RPMI7951 (cell line): ENCODE measurements around the gene NPIPA1. TPM values are rescaled to one million over a fixed set of nuclear protein-coding genes. Genes with fewer than 3 reads are reported as not detected.
A peak's percentile ranks its signal among the peaks of the same experiment; 100 is the strongest.
"Not testable (repeated sequence)": the region's sequence is repeated elsewhere in the genome, so short reads cannot be mapped to it uniquely, and the experiment has no call there.

Experiments used
- DNase-seq: peaks from one replicate; pipeline ENCODE4 v3.0.0-alpha.2; 2012; ENCODE audit warnings: low read depth
- total RNA-seq: library from RNA; depleted of rRNA; stranded (reverse); fragments of >200 nt; shearing (Covaris generic); gene quantifications from 2 replicates; pipeline ENCODE4 v1.2.3, GENCODE V29; 2014

Gene NPIPA1
- total RNA-seq, 1 experiment from 2014 or later = 15.6 TPM

GRCh38 chr16:14930246-14930645, 7.0 kb upstream of the NPIPA1 start:
- DNase-seq = not testable (repeated sequence)

DNA sequence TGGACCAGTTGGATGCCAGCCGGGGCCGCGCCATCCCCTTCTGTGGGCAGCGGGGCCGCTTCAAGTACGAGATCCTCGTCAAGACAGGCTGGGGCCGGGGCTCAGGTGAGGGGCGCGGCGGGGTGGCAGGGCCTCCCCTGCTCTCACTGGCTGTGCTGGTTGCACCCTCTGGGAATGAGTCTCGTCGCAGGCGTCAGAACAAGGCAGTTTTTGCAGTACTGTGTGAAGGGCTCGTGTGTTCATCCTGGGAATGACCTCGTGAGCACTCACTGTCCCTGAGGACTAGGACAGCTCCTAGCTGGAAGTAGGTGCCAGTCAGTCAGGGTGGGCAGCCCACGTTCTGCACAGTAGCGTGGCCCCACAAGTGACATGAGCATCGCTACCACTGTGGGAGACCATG, 6.3 kb upstream of the NPIPA1 start:
- not testable (repeated sequence) for DNase-seq

- DNase-seq = not testable (repeated sequence)
These were observed 4.5 kb upstream of the NPIPA1 start for GRCh38 chr16:14932581-14933375.

GRCh38 chr16:14937994-14938393, 751 bp downstream of the NPIPA1 start:
- not testable (repeated sequence) for DNase-seq

DNA sequence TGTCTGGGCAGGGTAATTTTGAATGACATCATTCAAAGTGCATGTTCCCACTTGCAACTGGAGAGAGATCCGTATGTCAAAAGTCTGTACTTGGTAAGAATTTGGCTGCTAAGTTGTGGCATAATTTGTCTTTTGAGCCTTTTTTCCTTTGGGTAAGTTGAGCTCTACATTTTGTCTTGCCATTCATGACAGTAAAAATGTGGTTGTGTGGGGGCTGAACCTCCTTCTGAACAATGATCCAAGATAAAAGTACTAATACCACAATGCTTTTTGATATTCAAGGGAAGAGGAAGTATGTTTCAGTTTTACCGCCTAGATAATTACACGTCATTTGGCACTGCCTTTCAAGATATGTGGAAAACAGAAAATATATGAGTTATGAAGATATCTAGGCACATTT, 5.4 kb downstream of the NPIPA1 start:
- DNase-seq = not testable (repeated sequence)

- DNase-seq = no peak
These were observed 18.4 kb downstream of the NPIPA1 start for GRCh38 chr16:14955546-14956231.

GRCh38 chr16:14957576-14958322, 20.5 kb downstream of the NPIPA1 start:
- no peak for DNase-seq

GRCh38 chr16:14958323-14958600, 21.0 kb downstream of the NPIPA1 start:
- DNase-seq = no peak

- peak; percentile 78 for DNase-seq
These were observed 21.7 kb downstream of the NPIPA1 start for GRCh38 chr16:14958970-14959369.

DNA sequence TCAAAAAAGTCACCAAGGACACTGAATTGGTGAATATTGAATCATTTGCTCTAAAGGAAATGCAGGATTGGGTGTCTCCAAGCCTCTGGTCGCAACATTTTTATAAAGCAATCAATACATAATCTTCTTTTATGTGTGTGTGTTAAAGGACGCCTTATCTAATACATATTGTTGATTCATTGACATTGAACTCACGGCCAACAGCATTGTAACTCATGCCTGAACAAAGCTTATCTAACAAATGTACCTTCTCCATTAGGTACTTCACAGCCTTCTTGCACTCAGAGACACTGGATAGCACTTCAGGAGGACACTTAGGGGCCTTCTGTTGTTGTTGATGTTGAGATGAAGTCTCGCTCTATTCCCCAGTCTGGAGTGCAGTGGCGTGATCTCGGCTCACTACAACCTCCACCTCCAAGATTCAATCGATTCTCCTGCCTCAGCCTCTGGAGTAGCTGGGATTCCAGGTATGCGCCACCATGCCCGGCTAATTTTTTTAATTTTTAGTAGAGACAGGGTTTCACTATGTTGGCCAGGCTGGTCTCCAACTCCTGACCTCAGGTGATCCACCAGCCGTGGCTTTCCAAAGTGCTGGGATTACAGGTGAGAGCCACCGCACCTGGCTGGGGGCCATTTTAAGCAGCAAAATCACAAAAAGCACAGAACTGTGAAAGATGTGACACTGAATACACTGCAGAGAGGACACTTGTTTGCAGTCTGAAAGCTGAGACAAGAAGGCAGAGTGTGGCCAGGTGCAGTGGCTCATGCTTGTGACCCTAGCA, 24.4 kb downstream of the NPIPA1 start:
- DNase-seq = no peak

- DNase-seq = no peak
These were observed 26.3 kb downstream of the NPIPA1 start for GRCh38 chr16:14963281-14964173.

GRCh38 chr16:14965328-14965727, 28.1 kb downstream of the NPIPA1 start:
- DNase-seq = no peak

GRCh38 chr16:14969795-14970194, 32.6 kb downstream of the NPIPA1 start:
- DNase-seq = not testable (repeated sequence)

DNA sequence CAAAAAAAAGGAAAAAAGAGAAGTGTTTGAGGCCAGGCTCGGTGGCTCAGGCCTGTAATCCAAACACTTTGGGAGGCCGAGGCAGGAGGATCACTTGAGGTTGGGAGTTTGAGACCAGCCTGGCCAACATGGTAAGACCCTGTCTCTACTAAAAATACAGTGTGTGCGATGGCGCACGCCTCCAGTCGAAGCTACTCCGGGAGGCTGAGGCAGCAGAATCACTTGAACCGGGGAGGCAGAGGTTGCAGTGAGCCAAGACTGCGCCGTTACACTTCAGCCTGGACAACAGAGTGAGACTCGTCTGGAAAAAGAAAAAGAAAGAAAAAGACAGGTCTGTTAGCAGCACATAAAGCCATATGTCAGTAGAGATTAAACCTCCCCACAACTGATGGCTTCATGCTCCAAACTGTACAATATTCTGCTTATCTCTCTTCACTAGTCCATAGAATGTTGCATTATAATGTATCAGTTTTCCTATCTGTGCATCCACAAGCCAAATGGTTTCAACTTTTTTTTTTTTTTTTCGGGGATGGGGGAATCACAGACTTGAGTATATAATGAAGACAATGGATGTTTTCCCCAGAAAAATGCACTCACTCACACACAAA, 34.5 kb downstream of the NPIPA1 start:
- not testable (repeated sequence) for DNase-seq

DNA sequence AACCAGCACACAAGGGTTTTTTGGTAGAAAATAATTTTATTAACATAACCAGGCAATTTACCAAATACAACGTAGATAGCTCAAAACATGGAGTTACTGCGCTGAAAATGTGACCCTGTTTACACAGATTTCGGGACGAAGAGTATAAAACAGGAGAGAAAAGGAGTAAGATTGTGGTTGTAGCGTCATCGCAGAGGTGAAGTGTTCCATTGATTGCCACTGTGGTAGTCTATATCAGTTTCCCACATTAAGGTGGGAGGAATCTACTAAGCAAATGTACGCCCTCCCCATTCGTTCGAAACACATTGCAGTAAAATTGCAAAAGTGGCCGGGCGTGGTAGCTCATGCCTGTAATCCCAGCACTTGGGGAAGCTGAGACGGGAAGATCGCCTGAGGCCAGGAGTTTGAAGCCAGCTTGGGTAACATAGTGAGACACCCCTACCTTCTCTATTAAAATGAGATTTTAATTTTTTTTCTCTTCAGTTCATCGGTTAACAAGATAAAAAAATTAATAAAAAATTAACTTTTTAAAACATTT, 36.6 kb downstream of the NPIPA1 start:
- not testable (repeated sequence) for DNase-seq

- peak; percentile 46 for DNase-seq
These were observed 37.0 kb downstream of the NPIPA1 start for GRCh38 chr16:14974331-14974655.

DNA sequence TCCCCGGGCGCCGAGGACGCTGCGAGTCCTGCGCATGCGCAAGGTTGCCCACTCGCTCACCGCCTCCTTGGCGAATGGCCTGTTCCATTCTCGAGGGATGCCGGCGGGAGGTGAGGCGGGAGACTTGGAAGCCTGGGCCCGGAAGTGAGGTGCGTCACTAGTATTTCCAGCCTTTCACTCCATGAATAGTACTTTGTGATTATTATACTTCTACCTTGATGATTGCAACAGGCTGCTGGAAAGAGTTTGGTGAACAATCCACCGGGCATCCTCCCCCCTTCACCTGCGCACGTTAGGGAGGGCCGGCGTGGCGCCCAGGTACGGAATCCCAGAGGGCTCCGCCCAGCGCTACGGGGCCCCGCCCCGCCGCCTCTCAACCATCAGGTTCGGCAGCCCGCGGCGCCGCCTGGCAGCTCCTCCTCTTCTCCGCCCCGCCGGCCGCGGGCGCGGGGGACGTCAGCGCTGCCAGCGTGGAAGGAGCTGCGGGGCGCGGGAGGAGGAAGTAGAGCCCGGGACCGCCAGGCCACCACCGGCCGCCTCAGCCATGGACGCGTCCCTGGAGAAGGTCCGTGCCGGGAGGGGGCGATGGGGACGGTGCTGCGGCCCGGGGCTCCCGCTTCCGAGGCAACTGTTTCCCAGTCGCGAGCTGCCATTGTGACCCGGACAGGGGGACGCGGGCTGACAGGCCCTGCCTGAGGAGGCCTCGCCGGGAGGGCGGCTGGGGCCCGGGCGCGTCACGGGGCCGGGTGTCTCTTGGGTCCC, 37.6 kb downstream of the NPIPA1 start, which contains the start of gene PDXDC1:
PDXDC1 (plus strand) TSS at position 371 of the 762 bp plus-strand sequence; CDS start at position 545, 174 bp downstream.
- peak; percentile 88 for DNase-seq

DNA sequence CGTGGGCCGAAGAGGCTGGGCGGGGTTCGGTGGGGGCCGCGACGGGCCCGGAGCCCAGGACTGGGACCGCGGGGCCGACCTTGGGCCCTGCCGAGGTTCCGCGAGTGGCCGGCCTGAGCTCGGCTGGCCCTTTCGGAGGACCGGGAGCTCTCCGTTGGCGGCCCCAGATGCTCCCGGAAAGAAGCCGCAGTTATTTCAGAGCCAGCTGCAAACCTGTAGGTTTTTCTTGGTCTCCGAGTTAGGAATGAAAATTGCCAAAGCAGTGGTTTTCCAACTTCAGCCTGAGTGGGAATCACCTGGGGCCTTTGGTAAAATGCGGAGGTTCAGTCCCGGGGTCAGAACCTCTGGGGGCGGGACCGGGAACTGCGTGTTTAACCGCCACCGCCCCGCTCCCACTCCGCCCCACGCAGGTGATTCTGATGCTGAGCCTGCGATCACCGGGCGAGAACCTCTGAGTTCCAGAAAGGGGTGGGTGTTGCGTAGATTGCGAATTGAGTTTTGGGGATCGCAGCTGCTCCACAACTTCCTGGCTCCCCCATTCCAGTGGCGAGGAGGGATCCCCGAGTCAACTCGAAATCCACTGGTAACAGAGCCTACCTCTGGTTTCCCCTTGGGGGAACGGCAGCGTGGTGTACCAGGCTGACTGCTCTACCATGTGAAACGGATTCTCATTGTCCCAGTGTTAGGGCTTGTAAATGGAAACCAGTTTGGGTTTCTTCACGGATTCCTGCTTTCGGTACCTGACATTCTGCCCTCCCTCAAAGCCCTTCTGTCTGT, 38.4 kb downstream of the NPIPA1 start:
- peak; percentile 16 for DNase-seq
